HEK293 (cell line): Measurements from ENCODE around the gene GAPVD1.
A peak's percentile ranks its signal among the peaks of the same experiment; 100 is the strongest.

Experiments
- GLI2 ChIP-seq: fragments of 450-650 bp; formaldehyde crosslinking; IDR thresholded peaks from 2 replicates; pipeline ENCODE4; 2017; ENCODE audit warnings: missing biosample characterization, missing genetic modification characterization, low read depth, borderline replicate concordance
- GLIS1 ChIP-seq: fragments of 450-650 bp; formaldehyde crosslinking; IDR thresholded peaks from 2 replicates; pipeline ENCODE4 v1.5.1; 2016; ENCODE audit warnings: missing biosample characterization, missing genetic modification characterization
- KLF1 ChIP-seq: fragments of 450-650 bp; formaldehyde crosslinking; IDR thresholded peaks from 2 replicates; pipeline ENCODE4 v1.5.1; 2016; ENCODE audit warnings: missing biosample characterization, missing genetic modification characterization
- KLF9 ChIP-seq: fragments of 450-650 bp; formaldehyde crosslinking; IDR thresholded peaks from 2 replicates; pipeline ENCODE4 v1.5.1; 2016; ENCODE audit warnings: missing biosample characterization, missing genetic modification characterization, low read depth
- ZBTB21 ChIP-seq: fragments of 450-650 bp; formaldehyde crosslinking; IDR thresholded peaks from 2 replicates; pipeline ENCODE4 v1.5.1; 2017; ENCODE audit warnings: missing biosample characterization, missing genetic modification characterization
- ZFP37 ChIP-seq: fragments of 450-650 bp; formaldehyde crosslinking; IDR thresholded peaks from 2 replicates; pipeline ENCODE4 v1.5.1; 2016; ENCODE audit warnings: missing biosample characterization, missing genetic modification characterization
- ZIC2 ChIP-seq: fragments of 450-650 bp; formaldehyde crosslinking; IDR thresholded peaks from 2 replicates; pipeline ENCODE4 v1.5.1; 2016; ENCODE audit warnings: missing biosample characterization, missing genetic modification characterization
- ZNF10 ChIP-seq: fragments of 450-650 bp; formaldehyde crosslinking; IDR thresholded peaks from 2 replicates; pipeline ENCODE4 v1.5.1; 2017; ENCODE audit warnings: missing biosample characterization, missing genetic modification characterization
- ZNF121 ChIP-seq: fragments of 450-650 bp; formaldehyde crosslinking; IDR thresholded peaks from 2 replicates; pipeline ENCODE4 v1.5.1; 2016; ENCODE audit warnings: missing biosample characterization, missing genetic modification characterization
- ZNF132 ChIP-seq: fragments of 450-650 bp; formaldehyde crosslinking; IDR thresholded peaks from 2 replicates; pipeline ENCODE4 v1.5.1; 2017; ENCODE audit warnings: missing biosample characterization, missing genetic modification characterization, borderline replicate concordance
- ZNF138 ChIP-seq: fragments of 450-650 bp; formaldehyde crosslinking; IDR thresholded peaks from 2 replicates; pipeline ENCODE4 v1.5.1; 2016; ENCODE audit warnings: missing biosample characterization, missing genetic modification characterization, borderline replicate concordance
- ZNF140 ChIP-seq: fragments of 450-650 bp; formaldehyde crosslinking; IDR thresholded peaks from 2 replicates; pipeline ENCODE4 v1.5.1; 2016; ENCODE audit warnings: missing biosample characterization, missing genetic modification characterization
- ZNF184 ChIP-seq: fragments of 450-650 bp; IDR thresholded peaks from 2 replicates; pipeline ENCODE4 v1.5.1; 2018; ENCODE audit warnings: missing biosample characterization, mild to moderate bottlenecking, missing genetic modification characterization
- ZNF19 ChIP-seq: fragments of 450-650 bp; formaldehyde crosslinking; IDR thresholded peaks from 2 replicates; pipeline ENCODE4; 2016; ENCODE audit warnings: missing biosample characterization, missing genetic modification characterization, low read depth
- ZNF202 ChIP-seq: fragments of 450-650 bp; formaldehyde crosslinking; IDR thresholded peaks from 2 replicates; pipeline ENCODE4 v1.5.1; 2016; ENCODE audit warnings: missing biosample characterization, missing genetic modification characterization, borderline replicate concordance
- ZNF266 ChIP-seq: fragments of 450-650 bp; formaldehyde crosslinking; IDR thresholded peaks from 2 replicates; pipeline ENCODE4 v1.5.1; 2016; ENCODE audit warnings: missing biosample characterization, missing genetic modification characterization, low read depth
- ZNF324 ChIP-seq: fragments of 450-650 bp; formaldehyde crosslinking; IDR thresholded peaks from 2 replicates; pipeline ENCODE4 v1.5.1; 2016; ENCODE audit warnings: missing biosample characterization, missing genetic modification characterization
- ZNF391 ChIP-seq: fragments of 450-650 bp; formaldehyde crosslinking; IDR thresholded peaks from 2 replicates; pipeline ENCODE4 v1.5.1; 2016; ENCODE audit warnings: low read depth, missing biosample characterization, missing genetic modification characterization, borderline replicate concordance
- ZNF426 ChIP-seq: fragments of 450-650 bp; formaldehyde crosslinking; IDR thresholded peaks from 2 replicates; pipeline ENCODE4 v1.5.1; 2017; ENCODE audit warnings: missing biosample characterization, missing genetic modification characterization, mild to moderate bottlenecking, inconsistent platforms, moderate library complexity
- ZNF433 ChIP-seq: fragments of 450-650 bp; formaldehyde crosslinking; IDR thresholded peaks from 2 replicates; pipeline ENCODE4 v1.5.1; 2016; ENCODE audit warnings: missing biosample characterization, missing genetic modification characterization, low read depth
- ZNF529 ChIP-seq: fragments of 450-650 bp; formaldehyde crosslinking; IDR thresholded peaks from 2 replicates; pipeline ENCODE4 v1.5.1; 2017; ENCODE audit warnings: missing genetic modification characterization, missing biosample characterization; ENCODE audit not compliant: insufficient replicate concordance
- ZNF530 ChIP-seq: fragments of 450-650 bp; formaldehyde crosslinking; IDR thresholded peaks from 2 replicates; pipeline ENCODE4 v1.5.1; 2016; ENCODE audit warnings: low read depth, missing biosample characterization, missing genetic modification characterization
- ZNF544 ChIP-seq: fragments of 450-650 bp; formaldehyde crosslinking; IDR thresholded peaks from 2 replicates; pipeline ENCODE4 v1.5.0; 2017; ENCODE audit warnings: missing biosample characterization, missing genetic modification characterization
- ZNF549 ChIP-seq: fragments of 450-650 bp; IDR thresholded peaks from 2 replicates; pipeline ENCODE4 v1.5.1; 2018; ENCODE audit warnings: missing biosample characterization, missing genetic modification characterization, mild to moderate bottlenecking, inconsistent platforms, moderate library complexity
- ZNF596 ChIP-seq: fragments of 450-650 bp; IDR thresholded peaks from 2 replicates; pipeline ENCODE4 v1.5.0; 2018; ENCODE audit warnings: missing biosample characterization, mild to moderate bottlenecking, missing genetic modification characterization, moderate library complexity
- ZNF626 ChIP-seq: fragments of 450-650 bp; sonication (Bioruptor Pico); formaldehyde crosslinking; IDR thresholded peaks from 2 replicates; pipeline ENCODE4 v1.5.1; 2018; ENCODE audit warnings: missing biosample characterization, missing genetic modification characterization, inconsistent platforms
- ZNF629 ChIP-seq: fragments of 450-650 bp; formaldehyde crosslinking; IDR thresholded peaks from 2 replicates; pipeline ENCODE4 v1.5.1; 2017; ENCODE audit warnings: missing biosample characterization, missing genetic modification characterization
- ZNF677 ChIP-seq: fragments of 450-650 bp; IDR thresholded peaks from 2 replicates; pipeline ENCODE4 v1.5.0; 2018; ENCODE audit warnings: missing biosample characterization, mild to moderate bottlenecking, missing genetic modification characterization, moderate library complexity
- ZNF704 ChIP-seq: fragments of 450-650 bp; formaldehyde crosslinking; IDR thresholded peaks from 2 replicates; pipeline ENCODE4 v1.5.1; 2016; ENCODE audit warnings: missing biosample characterization, missing genetic modification characterization
- ZNF76 ChIP-seq: fragments of 450-650 bp; formaldehyde crosslinking; IDR thresholded peaks from 2 replicates; pipeline ENCODE4; 2016; ENCODE audit warnings: low read depth, missing biosample characterization, missing genetic modification characterization, borderline replicate concordance
- ZNF785 ChIP-seq: fragments of 450-650 bp; formaldehyde crosslinking; IDR thresholded peaks from 2 replicates; pipeline ENCODE4 v1.5.1; 2016; ENCODE audit warnings: missing biosample characterization, missing genetic modification characterization
- ZNF830 ChIP-seq: fragments of 450-650 bp; IDR thresholded peaks from 2 replicates; pipeline ENCODE4 v1.5.0; 2018; ENCODE audit warnings: missing biosample characterization, missing genetic modification characterization, low read depth, mild to moderate bottlenecking, moderate library complexity
- ZSCAN23 ChIP-seq: fragments of 450-650 bp; formaldehyde crosslinking; IDR thresholded peaks from 2 replicates; pipeline ENCODE4 v1.5.1; 2016; ENCODE audit warnings: missing biosample characterization, missing genetic modification characterization
- ZXDB ChIP-seq: fragments of 450-650 bp; formaldehyde crosslinking; IDR thresholded peaks from 2 replicates; pipeline ENCODE4 v1.5.1; 2016; ENCODE audit warnings: missing biosample characterization, missing genetic modification characterization
- TF ChIP-seq, protein P1 (sequence below): fragments of 450-650 bp; formaldehyde crosslinking; IDR thresholded peaks from 2 replicates; pipeline ENCODE4 v1.5.1; 2016; ENCODE audit warnings: missing biosample characterization, missing genetic modification characterization, low read depth
- TF ChIP-seq, protein P2 (sequence below): fragments of 450-650 bp; formaldehyde crosslinking; IDR thresholded peaks from 2 replicates; pipeline ENCODE4 v1.5.1; 2016; ENCODE audit warnings: missing biosample characterization, missing genetic modification characterization

The GAPVD1 gene

DNA sequence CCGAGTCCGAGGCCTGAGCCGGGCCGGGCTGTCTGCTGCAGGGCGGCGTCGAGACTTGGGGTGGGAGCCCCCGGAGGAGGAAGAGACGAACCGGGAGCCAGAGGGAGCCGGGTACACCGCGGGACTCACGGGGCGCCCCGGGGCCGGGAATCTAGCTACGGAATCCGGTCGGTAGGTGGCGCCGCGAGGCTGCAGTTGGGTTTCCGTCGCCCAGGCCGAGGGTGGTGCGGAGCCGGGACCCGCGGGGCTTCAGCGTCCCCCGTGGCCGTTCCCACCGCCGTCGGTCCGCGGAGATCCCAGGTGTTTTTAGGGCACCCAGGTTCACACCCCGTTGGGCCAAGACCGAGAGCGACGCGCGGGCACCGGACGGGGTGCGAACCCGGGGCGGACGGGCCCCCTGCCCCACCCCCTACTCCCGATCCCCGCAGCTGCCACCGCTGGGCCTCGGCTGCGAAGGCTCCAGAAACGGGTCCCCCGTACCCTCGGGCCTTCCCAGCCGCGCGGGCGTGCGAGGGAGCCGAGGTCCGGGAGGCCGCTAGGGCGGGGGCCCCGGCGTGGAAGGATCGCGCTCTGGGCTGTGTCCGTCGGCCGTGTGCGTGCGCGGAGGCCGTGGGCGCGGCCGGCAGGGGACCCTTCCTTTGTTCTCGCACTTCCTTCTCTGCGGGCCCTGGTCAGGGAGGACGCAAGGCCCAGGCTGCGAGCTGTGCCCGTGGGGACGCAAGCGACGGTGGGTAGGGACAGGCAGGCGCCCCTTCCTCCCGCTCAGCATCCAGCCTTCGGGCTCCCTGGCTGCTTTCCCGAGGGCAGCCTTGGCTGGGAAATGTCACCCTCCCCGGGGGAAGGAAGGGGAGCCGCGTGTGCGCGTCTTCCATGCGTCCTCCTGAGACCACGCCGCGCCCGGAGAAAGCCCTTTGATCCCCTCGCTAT lies 146.6 kb downstream of the GAPVD1 start (continued):
- no peak for TF ChIP-seq ZNF830 (tag by site-specific recombination)
- no peak for TF ChIP-seq ZNF121 (tag by site-specific recombination)
- no peak for TF ChIP-seq ZNF704 (tag by site-specific recombination)
- TF ChIP-seq ZNF132 (tag by site-specific recombination): no peak
- TF ChIP-seq ZNF76 (tag by site-specific recombination): no peak
- no peak for TF ChIP-seq ZNF202 (tag by site-specific recombination)
- no peak; the same call in 1 of the 2 replicates for TF ChIP-seq KLF1 (tag by site-specific recombination)
- TF ChIP-seq ZNF10 (tag by site-specific recombination): no peak
- TF ChIP-seq ZNF529: no peak
- no peak for TF ChIP-seq ZNF530 (tag by site-specific recombination)
- TF ChIP-seq ZNF19 (tag by site-specific recombination): no peak
- no peak for TF ChIP-seq ZNF785 (tag by site-specific recombination)
- TF ChIP-seq, protein P1, sequence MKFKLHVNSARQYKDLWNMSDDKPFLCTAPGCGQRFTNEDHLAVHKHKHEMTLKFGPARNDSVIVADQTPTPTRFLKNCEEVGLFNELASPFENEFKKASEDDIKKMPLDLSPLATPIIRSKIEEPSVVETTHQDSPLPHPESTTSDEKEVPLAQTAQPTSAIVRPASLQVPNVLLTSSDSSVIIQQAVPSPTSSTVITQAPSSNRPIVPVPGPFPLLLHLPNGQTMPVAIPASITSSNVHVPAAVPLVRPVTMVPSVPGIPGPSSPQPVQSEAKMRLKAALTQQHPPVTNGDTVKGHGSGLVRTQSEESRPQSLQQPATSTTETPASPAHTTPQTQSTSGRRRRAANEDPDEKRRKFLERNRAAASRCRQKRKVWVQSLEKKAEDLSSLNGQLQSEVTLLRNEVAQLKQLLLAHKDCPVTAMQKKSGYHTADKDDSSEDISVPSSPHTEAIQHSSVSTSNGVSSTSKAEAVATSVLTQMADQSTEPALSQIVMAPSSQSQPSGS (tag by site-specific recombination): no peak
- TF ChIP-seq ZFP37 (tag by site-specific recombination): no peak
- peak; percentile 72 for TF ChIP-seq KLF9 (tag by site-specific recombination)
- no peak for TF ChIP-seq ZNF626 (tag by site-specific recombination)
- TF ChIP-seq ZNF266: no peak
- peak; percentile 60 for TF ChIP-seq GLIS1
- TF ChIP-seq ZNF544 (tag by site-specific recombination): no peak
- no peak for TF ChIP-seq ZNF391 (tag by site-specific recombination)
- TF ChIP-seq ZNF426 (tag by site-specific recombination): no peak
- no peak for TF ChIP-seq ZNF433 (tag by site-specific recombination)
- no peak for TF ChIP-seq GLI2
- no peak for TF ChIP-seq ZNF138 (tag by site-specific recombination)
- peak; percentile 45; the same call in 1 of the 2 replicates for TF ChIP-seq ZIC2 (tag by site-specific recombination)
- TF ChIP-seq, protein P2, sequence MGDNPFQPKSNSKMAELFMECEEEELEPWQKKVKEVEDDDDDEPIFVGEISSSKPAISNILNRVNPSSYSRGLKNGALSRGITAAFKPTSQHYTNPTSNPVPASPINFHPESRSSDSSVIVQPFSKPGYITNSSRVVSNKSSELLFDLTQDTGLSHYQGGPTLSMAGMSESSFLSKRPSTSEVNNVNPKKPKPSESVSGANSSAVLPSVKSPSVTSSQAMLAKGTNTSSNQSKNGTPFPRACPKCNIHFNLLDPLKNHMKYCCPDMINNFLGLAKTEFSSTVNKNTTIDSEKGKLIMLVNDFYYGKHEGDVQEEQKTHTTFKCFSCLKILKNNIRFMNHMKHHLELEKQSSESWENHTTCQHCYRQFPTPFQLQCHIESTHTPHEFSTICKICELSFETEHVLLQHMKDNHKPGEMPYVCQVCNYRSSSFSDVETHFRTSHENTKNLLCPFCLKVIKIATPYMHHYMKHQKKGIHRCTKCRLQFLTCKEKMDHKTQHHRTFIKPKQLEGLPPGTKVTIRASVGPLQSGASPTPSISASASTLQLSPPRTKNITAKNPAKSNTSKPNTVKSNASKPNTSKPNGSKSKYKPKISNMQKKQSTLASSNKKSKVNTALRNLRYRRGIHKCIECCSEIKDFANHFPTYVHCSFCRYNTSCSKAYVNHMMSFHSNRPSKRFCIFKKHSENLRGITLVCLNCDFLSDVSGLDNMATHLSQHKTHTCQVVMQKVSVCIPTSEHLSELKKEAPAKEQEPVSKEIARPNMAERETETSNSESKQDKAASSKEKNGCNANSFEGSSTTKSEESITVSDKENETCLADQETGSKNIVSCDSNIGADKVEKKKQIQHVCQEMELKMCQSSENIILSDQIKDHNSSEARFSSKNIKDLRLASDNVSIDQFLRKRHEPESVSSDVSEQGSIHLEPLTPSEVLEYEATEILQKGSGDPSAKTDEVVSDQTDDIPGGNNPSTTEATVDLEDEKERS (tag by site-specific recombination): no peak
- TF ChIP-seq ZBTB21 (tag by site-specific recombination): no peak
- no peak for TF ChIP-seq ZNF140 (tag by site-specific recombination)
- no peak for TF ChIP-seq ZNF549 (tag by site-specific recombination)
- peak; percentile 46; the same call in 1 of the 2 replicates for TF ChIP-seq ZXDB
- TF ChIP-seq ZNF184 (tag by site-specific recombination): no peak
- TF ChIP-seq ZNF677 (tag by site-specific recombination): no peak
- no peak for TF ChIP-seq ZNF596 (tag by site-specific recombination)
- 0 out of 2 replicates have a peak, but pooled peaks have one; percentile 27 for TF ChIP-seq ZNF629
- TF ChIP-seq ZNF324 (tag by site-specific recombination): no peak
- no peak for TF ChIP-seq ZSCAN23 (tag by site-specific recombination)
